ENCODE data around the gene CHD9NB.

- no peak for TF ChIP-seq CTCF (conservative IDR thresholded peaks at IDR 0.05; ENCODE audit: low read depth, low read length)
- no peak for TF ChIP-seq EZH2 (IDR thresholded peaks at IDR 0.05; ENCODE audit: low read length, unreplicated experiment)
- no peak for TF ChIP-seq EZH2phosphoT487 (IDR thresholded peaks at IDR 0.05; ENCODE audit: borderline replicate concordance, low read length)
Measured at GRCh38 chr16:53043986-53044601, 8.6 kb downstream of the CHD9NB start.

Data from PC-3 (cell line).